Stromal cell of bone marrow (primary cell): ENCODE measurements around the gene PLCD3.
A peak's percentile ranks its signal among the peaks of the same experiment; 100 is the strongest.

Experiments
- DNase-seq: peaks from one replicate; pipeline ENCODE4 v3.0.0-alpha.2; 2012; ENCODE audit warnings: low read depth

The PLCD3 gene

DNA sequence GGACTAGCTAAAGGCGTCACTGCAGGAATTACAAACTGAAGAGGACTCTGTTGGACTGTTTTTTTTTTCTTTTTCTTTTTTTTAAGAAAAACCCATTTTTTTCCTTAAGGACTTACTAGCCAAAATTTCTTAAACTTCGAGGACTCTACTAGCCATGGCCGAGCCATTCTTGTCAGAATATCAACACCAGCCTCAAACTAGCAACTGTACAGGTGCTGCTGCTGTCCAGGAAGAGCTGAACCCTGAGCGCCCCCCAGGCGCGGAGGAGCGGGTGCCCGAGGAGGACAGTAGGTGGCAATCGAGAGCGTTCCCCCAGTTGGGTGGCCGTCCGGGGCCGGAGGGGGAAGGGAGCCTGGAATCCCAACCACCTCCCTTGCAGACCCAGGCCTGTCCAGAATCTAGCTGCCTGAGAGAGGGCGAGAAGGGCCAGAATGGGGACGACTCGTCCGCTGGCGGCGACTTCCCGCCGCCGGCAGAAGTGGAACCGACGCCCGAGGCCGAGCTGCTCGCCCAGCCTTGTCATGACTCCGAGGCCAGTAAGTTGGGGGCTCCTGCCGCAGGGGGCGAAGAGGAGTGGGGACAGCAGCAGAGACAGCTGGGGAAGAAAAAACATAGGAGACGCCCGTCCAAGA is 16.8 kb upstream of the PLCD3 start:
- DNase-seq: peak; percentile 72

DNA sequence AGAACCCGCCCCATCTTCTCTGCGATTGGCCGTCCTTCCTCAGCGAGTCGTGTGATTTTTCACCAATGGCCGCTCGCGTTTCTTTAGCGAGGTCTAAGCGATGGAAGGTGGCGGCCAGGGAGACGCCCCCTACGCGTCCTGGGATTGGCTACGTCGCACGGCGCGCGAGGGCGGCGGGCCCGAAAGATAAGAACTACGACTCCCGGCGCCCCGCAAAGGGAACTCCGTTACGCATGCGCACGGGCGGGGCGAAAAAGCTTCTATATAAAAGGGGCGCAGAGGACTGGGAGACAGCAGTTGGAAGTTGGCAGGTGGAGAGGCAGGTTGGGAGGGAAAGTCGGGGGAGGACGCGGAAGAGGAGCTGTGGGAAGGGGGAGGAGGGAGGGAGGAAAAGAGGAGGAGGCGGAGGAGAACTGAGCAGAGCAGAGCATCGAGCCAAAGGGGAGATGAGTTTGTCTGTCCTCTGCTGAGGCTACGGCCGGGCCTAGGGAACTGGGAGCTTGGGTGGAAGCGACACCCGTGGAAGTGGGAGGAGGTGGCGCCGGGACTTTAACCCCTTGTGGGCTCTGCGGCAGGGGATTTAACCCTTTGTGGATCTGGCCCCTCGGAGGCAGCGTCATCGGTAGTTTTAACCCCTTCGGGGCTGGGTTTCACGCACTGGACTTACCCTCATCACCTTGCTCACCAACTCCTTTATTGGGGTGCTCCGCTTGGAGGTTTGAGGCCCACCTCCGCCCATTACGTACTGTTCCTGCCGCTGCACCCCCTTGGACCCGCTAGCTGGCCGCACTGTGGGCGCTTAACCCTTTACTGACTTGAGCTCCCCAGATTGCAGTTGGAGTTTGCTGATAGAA is 16.1 kb upstream of the PLCD3 start, which contains the start of gene HEXIM1:
Gene HEXIM1 (plus strand): TSS at position 293 of the 854 bp plus-strand sequence. CDS start 716 bp downstream, outside the sequence.
- peak; percentile 99 for DNase-seq

DNA sequence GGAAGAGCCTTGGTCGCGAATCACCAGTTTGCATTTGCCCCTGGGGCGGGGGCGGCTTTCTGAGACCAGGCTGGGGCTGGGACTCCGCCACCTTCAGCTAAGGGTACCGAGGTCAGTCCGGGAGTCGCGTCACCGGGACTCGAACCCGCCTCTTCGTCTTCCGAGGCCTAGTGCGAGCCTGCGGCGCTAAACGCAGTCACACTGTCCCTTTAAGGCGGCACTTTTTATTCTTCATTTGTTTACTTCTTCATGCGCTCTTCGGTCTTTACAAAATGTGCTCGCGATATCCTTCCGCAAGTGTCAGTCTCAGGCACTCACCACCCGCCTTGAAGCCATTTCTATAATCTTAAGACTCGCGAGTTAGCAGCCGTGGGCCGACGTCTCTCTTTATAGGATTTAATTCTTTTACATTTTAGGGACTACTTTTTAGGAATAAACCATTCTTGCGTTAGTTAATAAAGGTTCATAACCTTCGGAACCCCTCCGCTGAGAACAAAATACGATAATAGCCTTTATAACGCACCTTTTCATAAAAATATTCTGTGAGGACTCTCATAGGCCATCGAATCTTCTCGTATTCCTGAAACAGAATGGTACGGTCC is 15.4 kb upstream of the PLCD3 start:
- peak; percentile 88 for DNase-seq

DNA sequence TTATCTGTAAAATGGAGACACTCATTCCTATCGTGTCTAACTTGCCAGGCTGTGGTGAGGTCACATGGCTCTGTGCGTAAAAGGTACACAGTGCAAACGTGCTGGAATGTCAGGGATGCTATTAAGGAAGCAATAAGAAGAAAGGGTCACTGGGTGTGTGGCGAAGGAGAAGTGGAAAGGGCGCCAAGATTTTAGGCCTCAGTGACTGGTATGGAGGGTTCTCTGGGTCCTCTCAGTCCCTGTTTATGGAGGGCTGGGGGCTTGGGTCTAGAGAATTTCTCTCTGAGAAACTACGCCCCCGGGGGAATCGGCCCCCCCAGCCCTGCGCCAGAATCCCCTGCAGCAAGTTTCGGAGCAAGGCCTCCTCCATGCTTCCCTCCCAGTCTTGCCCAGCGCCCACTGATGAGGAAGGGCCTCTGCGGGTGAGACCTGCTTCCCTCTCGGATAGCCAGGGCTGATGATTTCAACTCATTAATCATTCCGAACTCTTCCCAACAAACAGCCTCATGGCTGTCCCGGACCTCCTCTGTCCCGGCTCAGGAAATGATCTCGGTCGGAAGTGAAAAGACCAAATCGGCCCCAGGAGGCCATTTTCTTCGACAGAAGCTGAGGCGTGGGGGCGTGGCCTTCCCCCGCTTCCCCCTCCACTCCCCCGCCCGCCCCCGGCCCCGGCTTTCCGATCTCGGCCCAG is 14.7 kb upstream of the PLCD3 start:
- DNase-seq: peak; percentile 67

DNA sequence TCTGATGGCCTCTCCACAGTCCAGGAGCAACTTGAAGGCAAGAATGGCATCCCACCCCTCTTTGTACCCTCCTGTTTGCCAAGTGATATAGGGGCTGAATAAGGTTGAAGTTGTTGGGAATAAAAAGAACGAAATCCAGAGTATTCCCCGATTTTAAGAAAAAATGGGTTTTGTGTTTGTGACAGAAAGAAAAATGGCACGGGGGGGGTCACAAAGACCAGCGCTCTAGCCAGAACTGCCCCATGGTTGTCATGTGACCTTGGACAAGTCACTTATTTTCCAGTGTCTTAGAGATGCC is 14.2 kb upstream of the PLCD3 start:
- DNase-seq: no peak

DNA sequence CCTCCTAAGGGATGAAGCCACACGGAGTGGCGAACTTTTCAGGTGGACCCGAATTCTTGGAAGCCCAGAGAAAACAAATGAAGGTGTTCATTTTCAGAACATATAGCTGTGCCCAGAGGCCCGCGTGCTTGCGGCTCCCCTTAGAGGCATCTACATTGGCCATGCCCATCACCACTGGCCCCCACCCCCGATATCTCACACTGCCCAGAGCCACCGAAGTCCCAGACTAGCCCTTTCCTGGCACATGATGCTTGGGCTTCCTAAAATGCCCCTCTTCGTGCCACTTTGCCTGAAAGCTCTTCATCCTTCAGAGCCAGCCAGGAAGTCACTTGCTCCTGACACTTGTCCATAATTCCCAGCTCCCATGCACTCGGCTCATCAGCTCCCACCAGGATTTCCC is 13.9 kb upstream of the PLCD3 start:
- no peak for DNase-seq

DNA sequence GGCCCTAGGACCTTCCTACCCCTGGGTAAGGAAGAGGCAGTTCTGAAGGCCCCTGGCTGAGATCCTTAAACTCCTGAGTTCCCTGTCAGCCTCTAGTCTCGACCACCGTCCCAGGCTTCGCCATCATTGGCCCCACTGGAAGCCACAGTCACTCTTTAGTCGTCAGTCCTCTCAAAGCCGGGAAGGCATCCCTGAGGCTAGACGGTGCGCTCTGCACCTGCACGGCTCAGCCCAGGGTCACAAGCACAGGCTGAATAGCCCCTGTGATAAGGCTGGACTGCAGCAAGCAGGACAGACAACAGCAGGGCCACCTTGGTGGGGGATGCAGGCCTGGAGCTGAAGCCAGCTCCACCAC is 12.7 kb upstream of the PLCD3 start:
- DNase-seq: no peak

DNA sequence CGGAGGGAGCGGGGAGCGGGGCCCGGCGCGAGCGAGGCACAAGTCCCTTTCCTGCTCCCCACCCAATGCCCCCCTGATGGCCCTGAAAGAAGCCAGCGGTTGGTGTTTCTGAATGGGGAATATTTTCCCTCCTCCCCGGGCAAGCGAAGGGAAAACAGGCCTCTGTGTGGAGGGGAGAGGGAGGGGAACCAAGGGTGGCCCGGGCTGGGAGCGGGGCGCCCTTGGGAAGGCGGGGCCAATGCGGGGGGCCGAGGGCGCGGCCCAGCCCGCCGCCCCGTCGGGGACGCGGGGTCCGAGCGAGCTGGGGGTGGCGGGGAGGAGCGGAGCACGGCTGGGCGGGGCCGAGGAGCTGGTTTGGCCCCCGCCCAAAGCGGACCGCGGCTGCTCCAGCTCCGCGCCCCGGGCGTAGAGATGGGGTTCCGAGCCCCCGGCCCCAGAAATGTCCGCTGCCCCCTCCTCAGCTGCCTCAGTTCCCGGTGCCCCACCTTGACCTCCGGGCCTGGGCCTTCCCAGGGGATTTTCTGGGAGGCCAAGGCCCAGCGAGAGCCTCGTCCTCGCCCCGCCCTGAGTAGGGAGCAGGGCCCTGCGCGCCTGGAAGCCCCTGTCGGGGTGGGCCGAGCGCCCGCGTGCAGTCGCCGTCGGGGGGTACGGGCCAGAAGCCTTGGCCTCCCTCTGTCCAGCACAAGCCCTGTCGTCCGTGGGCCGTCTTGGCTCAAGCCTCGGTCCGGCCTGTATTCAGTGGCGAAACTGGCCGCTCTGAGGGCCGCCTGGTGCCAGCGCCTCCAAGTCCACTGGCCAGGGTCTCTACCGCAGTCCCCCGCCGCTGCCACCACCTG is 12.1 kb upstream of the PLCD3 start:
- DNase-seq: no peak

DNA sequence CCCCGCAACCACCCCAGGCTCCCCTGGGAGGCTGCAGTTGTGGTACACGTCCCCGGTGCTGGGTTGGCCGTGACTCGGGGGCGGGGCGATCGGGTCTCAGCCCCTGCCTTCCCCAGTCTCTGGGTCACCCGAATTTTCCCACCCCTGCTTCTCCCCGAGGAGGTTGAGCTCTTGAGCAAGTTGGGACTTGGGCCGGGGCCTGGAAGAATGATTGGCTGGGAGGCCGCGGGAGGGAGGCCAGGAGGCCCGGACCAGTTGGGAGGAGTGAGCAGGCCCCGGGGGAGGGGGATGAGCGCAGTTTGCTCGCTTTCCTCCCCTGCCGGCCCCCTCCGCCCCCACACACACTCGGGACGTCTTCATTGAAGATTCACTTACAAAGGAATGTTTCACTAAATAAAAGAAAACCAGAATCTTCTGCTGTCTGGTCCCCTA is 11.5 kb upstream of the PLCD3 start:
- DNase-seq: peak; percentile 76

DNA sequence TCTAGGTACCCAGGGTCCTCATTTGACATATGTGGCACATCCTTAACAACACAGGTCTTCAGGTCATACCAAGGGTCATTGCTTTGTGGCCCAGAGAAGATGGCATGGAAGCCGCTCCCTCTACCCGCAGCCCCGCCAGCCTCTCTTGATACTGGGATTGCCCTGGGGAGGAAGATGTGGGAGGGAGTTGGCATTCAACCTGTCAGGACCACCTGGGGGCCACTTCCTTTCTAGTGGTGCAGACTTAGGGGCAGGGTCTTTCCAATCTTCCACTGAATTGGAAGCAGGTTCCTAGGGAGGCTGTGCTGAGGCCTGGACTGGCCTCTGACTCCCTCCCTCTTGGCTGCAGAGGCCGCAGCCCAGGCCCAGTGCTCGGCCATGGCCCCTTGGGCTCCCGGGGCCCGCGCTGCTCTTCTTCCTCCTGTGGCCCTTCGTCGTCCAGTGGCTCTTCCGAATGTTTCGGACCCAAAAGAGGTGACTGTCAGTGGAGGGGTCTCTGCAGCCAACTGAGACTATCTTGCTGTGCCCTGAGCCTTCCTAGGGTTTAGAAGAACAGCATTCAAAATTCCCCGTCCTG is 10.9 kb upstream of the PLCD3 start:
- DNase-seq: no peak

DNA sequence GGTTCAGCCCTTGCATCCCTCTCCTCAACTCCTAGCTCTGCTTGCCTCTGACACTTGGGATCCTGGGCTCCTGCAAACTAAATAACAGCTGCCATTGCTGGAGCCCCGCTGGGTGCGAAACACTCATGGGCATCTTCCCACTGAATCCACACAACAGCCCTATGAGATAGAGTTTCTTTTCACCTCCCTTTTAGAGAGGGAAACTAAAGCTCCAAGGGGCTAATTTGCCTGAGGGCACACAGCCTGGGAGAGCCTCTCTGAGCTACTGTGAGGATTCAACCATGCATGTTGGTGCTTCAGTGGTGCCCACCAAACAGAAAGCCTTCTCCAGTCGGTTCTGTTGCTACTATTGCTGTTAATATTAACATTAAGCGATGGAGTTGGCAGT is 7.2 kb upstream of the PLCD3 start:
- no peak for DNase-seq

DNA sequence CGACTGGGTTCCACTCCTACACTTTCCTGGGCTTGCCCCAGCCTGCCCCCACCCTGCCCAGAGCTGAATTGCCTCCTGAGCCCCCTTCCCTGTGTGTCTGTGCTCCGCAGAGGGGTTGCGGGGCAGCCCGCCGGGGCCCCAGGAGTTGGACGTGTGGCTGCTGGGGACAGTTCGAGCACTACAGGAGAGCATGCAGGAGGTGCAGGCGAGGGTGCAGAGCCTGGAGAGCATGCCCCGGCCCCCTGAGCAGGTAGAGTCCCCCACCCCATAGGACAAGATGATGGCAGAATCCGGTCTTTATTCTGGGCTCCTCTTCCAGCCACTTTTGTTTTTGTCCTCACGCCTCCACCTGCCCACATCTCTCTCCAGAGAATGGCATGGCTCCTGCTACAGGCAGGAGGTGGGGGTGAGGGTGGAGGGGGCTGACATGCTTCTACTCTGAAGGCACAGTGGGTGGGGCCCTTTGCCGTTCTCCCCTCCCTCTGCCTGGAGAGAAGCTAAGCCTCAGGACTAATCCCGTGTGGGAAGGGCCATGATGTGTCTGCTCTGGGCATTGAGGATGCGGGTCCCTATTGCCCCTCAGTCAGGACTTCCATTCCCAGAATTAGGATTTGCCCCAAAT is 6.7 kb upstream of the PLCD3 start:
- no peak for DNase-seq

DNA sequence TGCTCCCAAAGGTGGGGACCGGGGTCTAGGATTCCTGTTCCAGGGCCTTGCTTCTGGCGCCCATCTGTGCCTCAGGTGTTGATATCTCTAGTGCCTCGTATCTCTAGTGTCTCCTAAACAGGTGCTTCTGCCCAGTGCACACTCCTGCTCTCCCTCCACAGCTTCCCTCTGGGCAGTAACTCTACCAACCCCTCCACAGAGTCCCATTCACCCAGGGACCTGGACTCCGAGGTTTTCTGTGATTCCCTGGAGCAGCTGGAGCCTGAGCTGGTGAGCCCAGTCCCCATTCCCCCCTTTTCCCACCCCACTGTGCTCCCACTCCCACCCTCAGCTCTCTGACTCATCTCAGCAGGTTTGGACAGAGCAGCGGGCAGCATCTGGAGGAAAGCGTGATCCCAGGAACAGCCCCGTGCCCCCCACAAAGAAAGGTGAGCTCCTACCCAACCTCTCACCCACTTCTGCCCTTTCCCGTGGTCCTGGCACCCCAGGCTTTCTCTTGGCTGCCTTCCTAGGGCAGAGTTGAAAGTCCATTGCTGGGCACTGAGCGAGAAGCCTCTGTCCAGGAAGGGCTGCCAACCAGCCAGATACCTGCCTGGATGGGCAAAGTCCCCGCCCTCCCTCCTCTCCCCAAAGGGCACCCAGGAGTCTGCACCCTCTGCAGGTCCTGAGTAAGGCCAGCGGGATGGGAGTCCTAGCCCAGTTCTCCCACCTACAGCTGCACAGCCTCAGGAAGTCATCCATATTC is 5.4 kb upstream of the PLCD3 start:
- no peak for DNase-seq

DNA sequence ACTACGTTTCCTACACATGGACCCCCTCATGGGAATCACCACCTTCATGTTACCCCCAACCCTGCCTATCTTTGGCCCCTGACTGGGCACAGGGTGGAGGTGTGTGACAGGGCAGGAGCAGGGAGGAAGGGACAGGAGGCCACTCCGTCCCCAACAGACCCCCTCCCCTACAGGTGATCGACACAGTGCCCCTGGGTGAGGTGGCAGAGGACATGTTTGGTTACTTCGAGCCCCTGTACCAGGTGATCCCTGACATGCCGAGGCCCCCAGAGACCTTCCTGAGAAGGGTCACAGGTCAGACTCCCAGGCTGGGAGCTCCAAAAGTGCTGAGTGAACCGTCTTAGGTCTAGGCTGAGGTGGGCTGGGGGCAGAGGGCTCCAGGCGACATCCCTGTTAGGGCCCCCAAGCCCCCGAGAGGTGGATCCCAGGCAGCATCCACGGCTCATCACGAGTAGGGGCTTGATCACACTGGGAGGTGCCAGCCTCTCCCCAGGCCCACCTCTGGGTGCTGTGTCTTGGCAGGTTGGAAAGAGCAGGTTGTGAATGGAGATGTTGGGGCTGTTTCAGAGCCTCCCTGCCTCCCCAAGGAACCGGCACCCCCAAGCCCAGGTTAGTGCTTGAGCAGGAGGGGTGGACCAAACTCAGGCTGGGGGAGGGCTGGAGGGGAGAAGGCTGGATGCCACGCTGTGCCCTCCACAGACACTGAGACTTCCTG is 4.7 kb upstream of the PLCD3 start:
- DNase-seq: no peak

DNA sequence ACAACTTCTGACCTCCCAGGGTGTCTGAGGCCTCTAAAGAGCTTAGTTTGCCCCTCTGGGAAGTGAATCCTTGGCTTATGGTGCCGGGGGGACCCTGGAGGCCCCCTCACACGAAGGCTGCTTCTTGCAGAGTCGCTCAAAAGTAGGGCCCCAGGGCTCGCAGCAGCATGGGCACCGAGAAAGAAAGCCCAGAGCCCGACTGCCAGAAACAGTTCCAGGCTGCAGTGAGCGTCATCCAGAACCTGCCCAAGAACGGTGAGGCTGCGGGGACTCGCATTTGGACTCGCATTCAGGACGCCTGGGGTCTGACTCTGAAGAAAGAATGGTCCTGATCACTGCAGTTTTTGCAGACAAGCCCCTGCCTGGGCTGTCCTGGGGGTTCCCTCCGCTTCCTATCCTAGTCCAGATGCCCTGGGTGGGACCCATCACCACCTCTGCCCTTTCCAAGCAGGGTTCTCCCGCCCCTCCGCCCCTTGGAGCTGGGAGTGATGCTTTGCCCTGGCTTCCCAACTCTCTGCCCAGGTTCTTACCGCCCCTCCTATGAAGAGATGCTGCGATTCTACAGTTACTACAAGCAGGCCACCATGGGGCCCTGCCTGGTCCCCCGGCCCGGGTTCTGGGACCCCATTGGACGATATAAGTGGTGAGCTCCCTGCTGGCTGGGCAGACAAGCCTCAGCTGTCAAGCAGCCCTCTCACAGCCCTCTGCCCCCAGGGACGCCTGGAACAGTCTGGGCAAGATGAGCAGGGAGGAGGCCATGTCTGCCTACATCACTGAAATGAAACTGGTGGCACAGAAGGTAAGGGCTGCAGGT is 3.9 kb upstream of the PLCD3 start:
- no peak for DNase-seq

DNA sequence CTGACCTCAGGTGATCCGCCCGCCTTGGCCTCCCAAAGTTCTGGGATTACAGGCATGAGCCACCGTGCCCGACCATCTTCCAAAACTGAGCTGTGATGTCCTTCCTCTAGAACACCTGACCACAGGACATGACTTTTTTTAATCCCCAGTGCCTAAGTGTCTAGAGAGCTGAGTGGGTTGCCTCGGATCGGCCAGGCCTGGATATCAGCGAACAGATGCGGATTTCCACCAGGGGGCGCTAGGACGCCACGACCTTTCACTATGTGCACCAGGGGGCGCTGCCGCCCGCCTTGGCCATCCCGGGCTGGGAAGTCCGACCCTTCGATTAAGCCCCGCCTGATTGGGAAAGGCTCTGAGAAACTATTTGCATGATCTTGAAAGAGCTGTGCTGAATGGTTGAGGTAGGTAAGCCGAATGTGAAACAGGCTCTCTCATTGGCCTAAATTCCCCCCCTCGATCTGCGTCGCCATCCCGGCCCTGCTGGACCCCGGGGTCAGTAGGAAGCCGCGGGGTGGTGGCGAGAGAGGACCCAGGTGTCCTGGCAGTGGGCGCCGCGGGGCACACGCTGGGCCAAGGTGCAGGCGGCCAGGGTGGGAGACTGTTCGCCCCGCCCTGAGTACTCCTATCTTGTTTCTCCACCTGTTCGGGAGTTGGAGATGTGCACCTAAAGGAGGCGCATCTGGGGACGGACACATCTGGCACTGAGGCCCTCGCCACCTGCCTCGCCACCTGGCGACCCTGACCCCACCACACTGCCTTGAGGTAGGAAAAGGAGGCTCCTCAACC is 3.1 kb upstream of the PLCD3 start, which contains the start of gene ACBD4:
Gene ACBD4 (plus strand): TSS at position 496 of the 786 bp plus-strand sequence. CDS start 458 bp downstream, outside the sequence.
- DNase-seq: peak; percentile 94

DNA sequence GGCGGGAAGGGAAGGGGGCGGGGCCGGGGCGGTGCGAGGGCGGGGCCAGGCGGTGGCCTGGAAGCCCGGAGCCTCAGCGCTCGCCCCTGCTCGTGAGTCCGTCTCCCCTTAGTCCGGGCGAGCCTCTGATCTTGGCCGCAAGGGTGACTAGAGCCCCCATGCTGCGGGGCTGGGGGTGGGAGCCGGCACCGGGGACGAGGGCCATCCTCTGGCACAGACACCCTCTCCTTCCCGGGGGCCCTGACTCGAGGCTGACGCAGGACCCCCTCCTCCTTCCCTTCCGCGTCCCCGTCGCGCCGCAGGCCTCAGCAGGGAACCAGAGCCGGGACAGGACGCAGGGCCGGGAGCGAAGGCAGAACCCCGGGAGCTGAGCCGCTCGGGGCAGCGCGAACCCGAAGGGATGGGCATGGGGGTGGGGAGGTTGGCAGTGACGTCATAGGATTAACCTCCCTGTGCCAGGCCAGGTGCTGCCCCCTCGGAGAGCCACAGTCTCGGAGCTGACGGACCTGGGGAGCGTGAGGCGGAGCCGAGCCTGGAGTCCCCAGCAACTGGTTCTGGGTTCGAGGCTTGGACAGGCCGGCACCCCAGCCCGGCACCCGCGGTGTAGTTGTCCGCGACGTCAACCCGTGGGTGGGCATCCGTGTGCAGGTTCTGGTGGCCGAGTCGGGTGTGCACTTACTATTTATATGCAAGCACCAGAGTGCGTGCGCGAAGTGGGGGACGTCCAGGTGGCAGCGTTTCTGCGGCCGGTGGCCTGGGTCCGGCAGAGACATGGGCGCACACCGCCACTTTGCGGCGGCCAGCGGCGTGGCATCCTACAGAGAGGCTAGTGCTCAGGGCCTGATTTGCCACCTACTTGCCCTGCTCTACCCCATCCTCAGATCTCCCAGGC is 503 bp upstream of the PLCD3 start:
- peak; percentile 48 for DNase-seq
